ENCODE measurements around the gene PDE8A.
"Not testable (repeated sequence)": the region's sequence is repeated elsewhere in the genome, so short reads cannot be mapped to it uniquely, and the experiment has no call there.

Gene PDE8A

GRCh38 chr15:85011160-85011571 is 29.5 kb downstream of the PDE8A start:
- in situ Hi-C loops (cut with MboI; ENCODE audit: low sequenced_read_pairs, unreplicated experiment): no loop called here
- TF ChIP-seq CTCF (IDR thresholded peaks at IDR 0.05; ENCODE audit: borderline replicate concordance, control extremely low read depth, extremely low read depth, insufficient read depth, missing control alignments): no peak
- DNase-seq (ENCODE audit: low spot score): no peak

GRCh38 chr15:85011724-85012123 is 30.1 kb downstream of the PDE8A start:
- in situ Hi-C loops (cut with MboI; ENCODE audit: low sequenced_read_pairs, unreplicated experiment); DNase-seq (ENCODE audit: low spot score): not testable (repeated sequence)

GRCh38 chr15:85013785-85014184 is 32.1 kb downstream of the PDE8A start:
- no peak for DNase-seq (ENCODE audit: low spot score)
- in situ Hi-C loops (cut with MboI; ENCODE audit: low sequenced_read_pairs, unreplicated experiment): no loop called here
- TF ChIP-seq CTCF (IDR thresholded peaks at IDR 0.05; ENCODE audit: borderline replicate concordance, control extremely low read depth, extremely low read depth, insufficient read depth, missing control alignments): no peak

- in situ Hi-C loops (cut with MboI; ENCODE audit: low sequenced_read_pairs, unreplicated experiment): no loop called here
- DNase-seq (ENCODE audit: low spot score): no peak
- TF ChIP-seq CTCF (IDR thresholded peaks at IDR 0.05; ENCODE audit: borderline replicate concordance, control extremely low read depth, extremely low read depth, insufficient read depth, missing control alignments): no peak
These were observed 33.3 kb downstream of the PDE8A start for GRCh38 chr15:85014932-85015331.

- TF ChIP-seq CTCF (IDR thresholded peaks at IDR 0.05; ENCODE audit: borderline replicate concordance, control extremely low read depth, extremely low read depth, insufficient read depth, missing control alignments): no peak
- in situ Hi-C loops (cut with MboI; ENCODE audit: low sequenced_read_pairs, unreplicated experiment): no loop called here
- DNase-seq (ENCODE audit: low spot score): no peak
These were observed 34.6 kb downstream of the PDE8A start for GRCh38 chr15:85016275-85016674.

GRCh38 chr15:85019815-85020590 is 38.3 kb downstream of the PDE8A start:
- in situ Hi-C loops (cut with MboI; ENCODE audit: low sequenced_read_pairs, unreplicated experiment): no loop called here
- TF ChIP-seq CTCF (IDR thresholded peaks at IDR 0.05; ENCODE audit: borderline replicate concordance, control extremely low read depth, extremely low read depth, insufficient read depth, missing control alignments): no peak
- DNase-seq (ENCODE audit: low spot score): no peak

GRCh38 chr15:85021409-85021808 is 39.8 kb downstream of the PDE8A start:
- in situ Hi-C loops (cut with MboI; ENCODE audit: low sequenced_read_pairs, unreplicated experiment): no loop called here
- no peak for DNase-seq (ENCODE audit: low spot score)

More at GRCh38 chr15:85021409-85021808, 39.8 kb downstream of the PDE8A start:
- no peak for TF ChIP-seq CTCF (IDR thresholded peaks at IDR 0.05; ENCODE audit: borderline replicate concordance, control extremely low read depth, extremely low read depth, insufficient read depth, missing control alignments)

All from GM13976 (cell line).